ENCODE measurements around the gene ZNF141. TPM values are rescaled to one million over a fixed set of nuclear protein-coding genes. Genes with fewer than 3 reads are reported as not detected.
A peak's percentile ranks its signal among the peaks of the same experiment; 100 is the strongest.

Gene ZNF141
- total and polyA plus RNA-seq, 2 of the 8 experiments (the other 6 are each of a cell fraction or from before 2014, with no cell fraction given) = 8.5 to 50.8 TPM

- TF ChIP-seq CHD7 (IDR thresholded peaks at IDR 0.05; ENCODE audit: insufficient replicate concordance, low read length) (no peak), KDM4A (IDR thresholded peaks at IDR 0.05; ENCODE audit: low read depth, low read length, severe bottlenecking) (peak; percentile 35), RXRA (IDR thresholded peaks at IDR 0.05; ENCODE audit: insufficient read depth, low read depth, low read length) (no peak), FOSL1 (IDR thresholded peaks at IDR 0.05; ENCODE audit: insufficient read depth, low read depth, low read length) (no peak), ASH2L (IDR thresholded peaks at IDR 0.05; ENCODE audit: low read length) (no peak), CHD1 (IDR thresholded peaks at IDR 0.05; ENCODE audit: low read depth, low read length) (no peak), TCF12 (IDR thresholded peaks at IDR 0.05; ENCODE audit: low read depth, low read length) (no peak), RAD21 (IDR thresholded peaks at IDR 0.05 in 1 of 2, conservative IDR thresholded peaks at IDR 0.05 in 1 of 2; ENCODE audit: low read depth in 2 of 2, low read length in 2 of 2) (no peak), ZNF274 (IDR thresholded peaks at IDR 0.05; ENCODE audit: borderline replicate concordance, extremely low read depth, low read length) (no peak)
- TF ChIP-seq, protein P1, sequence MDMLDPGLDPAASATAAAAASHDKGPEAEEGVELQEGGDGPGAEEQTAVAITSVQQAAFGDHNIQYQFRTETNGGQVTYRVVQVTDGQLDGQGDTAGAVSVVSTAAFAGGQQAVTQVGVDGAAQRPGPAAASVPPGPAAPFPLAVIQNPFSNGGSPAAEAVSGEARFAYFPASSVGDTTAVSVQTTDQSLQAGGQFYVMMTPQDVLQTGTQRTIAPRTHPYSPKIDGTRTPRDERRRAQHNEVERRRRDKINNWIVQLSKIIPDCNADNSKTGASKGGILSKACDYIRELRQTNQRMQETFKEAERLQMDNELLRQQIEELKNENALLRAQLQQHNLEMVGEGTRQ (IDR thresholded peaks at IDR 0.05; ENCODE audit: low read length) = no peak
Observed at GRCh38 chr4:336893-337142, 796 bp upstream of the ZNF141 start (continued).

Data from H1 (cell line).